Esophagus squamous epithelium (tissue), 5 donors: ENCODE measurements around the gene AKIRIN1. TPM values are rescaled to one million over a fixed set of nuclear protein-coding genes. Genes with fewer than 3 reads are reported as not detected.
"Not testable (repeated sequence)": the region's sequence is repeated elsewhere in the genome, so short reads cannot be mapped to it uniquely, and the experiment has no call there.

ENCODE experiments used
- DNase-seq: peaks from one replicate; lab custom pipeline; 2025; lab: John Stamatoyannopoulos, UW
- H3K27ac ChIP-seq, 4 donors: fragments of 200-600 bp; sonication (generic); one replicate each; pipeline ENCODE4 v1.5.1; 2016 to 2019; ENCODE audit warnings: mild to moderate bottlenecking in 1 of 4
- H3K27me3 ChIP-seq, 4 donors: fragments of 200-600 bp; sonication (generic); 1 replicate in 3 of 4; 2 replicates in 1 of 4; pipeline versions ENCODE4 v1.5.1 to v1.6.0; 2017 to 2021; ENCODE audit warnings: antibody characterized with exemption in 1 of 4
- H3K36me3 ChIP-seq, 3 donors: fragments of 200-600 bp; sonication (generic); one replicate each; pipeline ENCODE4 v1.5.1; 2016 to 2019
- H3K4me1 ChIP-seq, 3 donors: fragments of 200-600 bp; sonication (generic); one replicate each; pipeline ENCODE4 v1.5.1; 2017 to 2019
- H3K4me3 ChIP-seq, 4 donors: fragments of 200-600 bp; sonication (generic); 1 replicate in 3 of 4; 2 replicates in 1 of 4; pipeline ENCODE4 v1.5.1; 2016 to 2019; ENCODE audit warnings: mild to moderate bottlenecking in 2 of 4, moderate library complexity in 1 of 4
- H3K9me3 ChIP-seq, 3 donors: fragments of 200-600 bp; sonication (generic); one replicate each; pipeline ENCODE4 v1.5.1; 2016 to 2019
- CTCF ChIP-seq, 6 experiments: fragments of 450-650 bp in 4 of 6; fragments of 200-600 bp in 2 of 6; sonication (generic) in 2 of 6; IDR thresholded peaks; one replicate each; pipeline ENCODE4 v1.5.1; 2016 to 2019; ENCODE audit warnings: antibody characterized with exemption in 6 of 6, mild to moderate bottlenecking in 4 of 6, moderate library complexity in 4 of 6
- POLR2A ChIP-seq, 4 donors: fragments of 450-650 bp; IDR thresholded peaks; one replicate each; pipeline ENCODE4 v1.6.1; 2017; ENCODE audit warnings: antibody characterized with exemption in 4 of 4, mild to moderate bottlenecking in 4 of 4, moderate library complexity in 3 of 4
- WGBS, 2 donors: methylation state at CpG; one replicate each; pipeline ENCODE4 v1.1.5; 2018; 5-methylcytosine and 5-hydroxymethylcytosine counted together
- intact Hi-C: fragments of 100-400 bp; cut with DNase I; formaldehyde crosslinking; loops from one replicate; pipeline ENCODE4 v1.15.0; 2022
- total RNA-seq, 4 donors: library from RNA; depleted of rRNA; stranded (reverse); fragments of >200 nt; gene quantifications; one replicate each; pipeline ENCODE4 v1.1.0, GENCODE V29; 2016
- donor health status: DM: yes; HTN: yes; CAD: no.

Gene AKIRIN1
- total RNA-seq, 4 donors from 2014 or later = 23.5 to 30.0 (median 27.1) TPM

GRCh38 chr1:39046613-39047210, 55.6 kb downstream of the AKIRIN1 start:
- no peak for DNase-seq
- H3K4me1 ChIP-seq = peaks cover 0 to 7% (median 7%) of the 10 kb centered on the region in 3 donors
- H3K36me3 ChIP-seq = peaks cover 0 to 51% (median 0%) of the 10 kb centered on the region in 3 donors
- TF ChIP-seq CTCF (IDR thresholded peaks at IDR 0.05) = no peak
- TF ChIP-seq POLR2A (IDR thresholded peaks at IDR 0.05) = no peak
- H3K4me3 ChIP-seq = no peak overlapping the region
- peak overlapping the region; percentile 22 to 81 (median 64) for H3K27ac ChIP-seq
- no peaks in the 10 kb centered on the region for H3K9me3 ChIP-seq
- intact Hi-C loops = no loop called here
- no peaks in the 10 kb centered on the region for H3K27me3 ChIP-seq
- 81 to 82% methylated on average over 3 to 4 of the region's 6 CpGs for WGBS, 2 donors

- Histone ChIP-seq H3K4me1 (peaks cover 0 to 7% (median 7%) of the 10 kb centered on the region in 3 donors), H3K4me3 (no peak overlapping the region), H3K27me3 (no peaks in the 10 kb centered on the region), H3K27ac (peak overlapping the region; percentile 22 to 81 (median 64)), H3K9me3 (no peaks in the 10 kb centered on the region), H3K36me3 (peaks cover 0 to 42% (median 0%) of the 10 kb centered on the region in 3 donors)
- 56 to 68% methylated on average over 9 to 10 of the region's 12 CpGs for WGBS, 2 donors
- no peak for DNase-seq
- no peak for TF ChIP-seq CTCF (IDR thresholded peaks at IDR 0.05)
- intact Hi-C loops = no loop called here
Observed at GRCh38 chr1:39047374-39048229, 56.5 kb downstream of the AKIRIN1 start.

- intact Hi-C loops = no loop called here
- Histone ChIP-seq H3K27ac (peak overlapping the region in 3 of 4 donors; percentile 2 to 74 (median 31)), H3K36me3 (peaks cover 0 to 30% (median 0%) of the 10 kb centered on the region in 3 donors), H3K9me3 (no peaks in the 10 kb centered on the region), H3K4me1 (peaks cover 0 to 7% (median 7%) of the 10 kb centered on the region in 3 donors), H3K4me3 (no peak overlapping the region), H3K27me3 (no peaks in the 10 kb centered on the region)
- TF ChIP-seq POLR2A (IDR thresholded peaks at IDR 0.05) (no peak), CTCF (IDR thresholded peaks at IDR 0.05) (no peak)
- DNase-seq = no peak
- 53 to 55% methylated on average over 7 of the region's 7 CpGs for WGBS, 2 donors
Observed at GRCh38 chr1:39048745-39049370, 57.8 kb downstream of the AKIRIN1 start.

GRCh38 chr1:39050001-39050400, 58.9 kb downstream of the AKIRIN1 start:
- no peaks in the 10 kb centered on the region for H3K9me3 ChIP-seq
- no peak for DNase-seq
- intact Hi-C loops = no loop called here
- 88 to 100% methylated on average over 1 of the region's 4 CpGs for WGBS, 2 donors
- H3K36me3 ChIP-seq = peaks cover 0 to 25% (median 0%) of the 10 kb centered on the region in 3 donors
- TF ChIP-seq POLR2A (IDR thresholded peaks at IDR 0.05) = no peak
- no peak for TF ChIP-seq CTCF (IDR thresholded peaks at IDR 0.05)
- no peaks in the 10 kb centered on the region for H3K27me3 ChIP-seq
- H3K27ac ChIP-seq = no peak overlapping the region
- peaks cover 0 to 7% (median 7%) of the 10 kb centered on the region in 3 donors for H3K4me1 ChIP-seq
- no peak overlapping the region for H3K4me3 ChIP-seq

GRCh38 chr1:39051193-39051850, 60.2 kb downstream of the AKIRIN1 start:
- H3K4me1 ChIP-seq, H3K27me3 ChIP-seq, DNase-seq, H3K27ac ChIP-seq, H3K9me3 ChIP-seq, intact Hi-C loops, H3K4me3 ChIP-seq: not testable (repeated sequence)
- peaks cover 0 to 23% (median 0%) of the 10 kb centered on the region in 3 donors for H3K36me3 ChIP-seq
- WGBS, 2 donors = 85 to 86% methylated on average over 10 of the region's 11 CpGs
